ENCODE data around the gene EFR3B.

- no peak for TF ChIP-seq ZNF391 (tag by site-specific recombination; IDR thresholded peaks at IDR 0.05; ENCODE audit: borderline replicate concordance, low read depth)
- TF ChIP-seq, protein P1, sequence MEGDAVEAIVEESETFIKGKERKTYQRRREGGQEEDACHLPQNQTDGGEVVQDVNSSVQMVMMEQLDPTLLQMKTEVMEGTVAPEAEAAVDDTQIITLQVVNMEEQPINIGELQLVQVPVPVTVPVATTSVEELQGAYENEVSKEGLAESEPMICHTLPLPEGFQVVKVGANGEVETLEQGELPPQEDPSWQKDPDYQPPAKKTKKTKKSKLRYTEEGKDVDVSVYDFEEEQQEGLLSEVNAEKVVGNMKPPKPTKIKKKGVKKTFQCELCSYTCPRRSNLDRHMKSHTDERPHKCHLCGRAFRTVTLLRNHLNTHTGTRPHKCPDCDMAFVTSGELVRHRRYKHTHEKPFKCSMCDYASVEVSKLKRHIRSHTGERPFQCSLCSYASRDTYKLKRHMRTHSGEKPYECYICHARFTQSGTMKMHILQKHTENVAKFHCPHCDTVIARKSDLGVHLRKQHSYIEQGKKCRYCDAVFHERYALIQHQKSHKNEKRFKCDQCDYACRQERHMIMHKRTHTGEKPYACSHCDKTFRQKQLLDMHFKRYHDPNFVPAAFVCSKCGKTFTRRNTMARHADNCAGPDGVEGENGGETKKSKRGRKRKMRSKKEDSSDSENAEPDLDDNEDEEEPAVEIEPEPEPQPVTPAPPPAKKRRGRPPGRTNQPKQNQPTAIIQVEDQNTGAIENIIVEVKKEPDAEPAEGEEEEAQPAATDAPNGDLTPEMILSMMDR (tag by site-specific recombination; IDR thresholded peaks at IDR 0.05): no peak
- TF ChIP-seq ZEB2 (tag by site-specific recombination; IDR thresholded peaks at IDR 0.05): no peak
- TF ChIP-seq KLF8 (tag by site-specific recombination; IDR thresholded peaks at IDR 0.05): no peak
- no peak for TF ChIP-seq ZNF791 (tag by site-specific recombination; IDR thresholded peaks at IDR 0.05)
- TF ChIP-seq ZBTB20 (tag by site-specific recombination; IDR thresholded peaks at IDR 0.05): 0 out of 2 replicates have a peak, but pooled peaks have one; percentile 18
- no peak for TF ChIP-seq ZNF184 (tag by site-specific recombination; IDR thresholded peaks at IDR 0.05)
- no peak for TF ChIP-seq ZNF121 (tag by site-specific recombination; IDR thresholded peaks at IDR 0.05)
- no peak for TF ChIP-seq ZNF585B (tag by site-specific recombination; IDR thresholded peaks at IDR 0.05)
- no peak for TF ChIP-seq ZNF701 (tag by site-specific recombination; IDR thresholded peaks at IDR 0.05)
- TF ChIP-seq, protein P2, sequence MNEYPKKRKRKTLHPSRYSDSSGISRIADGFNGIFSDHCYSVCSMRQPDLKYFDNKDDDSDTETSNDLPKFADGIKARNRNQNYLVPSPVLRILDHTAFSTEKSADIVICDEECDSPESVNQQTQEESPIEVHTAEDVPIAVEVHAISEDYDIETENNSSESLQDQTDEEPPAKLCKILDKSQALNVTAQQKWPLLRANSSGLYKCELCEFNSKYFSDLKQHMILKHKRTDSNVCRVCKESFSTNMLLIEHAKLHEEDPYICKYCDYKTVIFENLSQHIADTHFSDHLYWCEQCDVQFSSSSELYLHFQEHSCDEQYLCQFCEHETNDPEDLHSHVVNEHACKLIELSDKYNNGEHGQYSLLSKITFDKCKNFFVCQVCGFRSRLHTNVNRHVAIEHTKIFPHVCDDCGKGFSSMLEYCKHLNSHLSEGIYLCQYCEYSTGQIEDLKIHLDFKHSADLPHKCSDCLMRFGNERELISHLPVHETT (tag by site-specific recombination; IDR thresholded peaks at IDR 0.05): no peak
- TF ChIP-seq ZSCAN23 (tag by site-specific recombination; IDR thresholded peaks at IDR 0.05): no peak
- no peak for TF ChIP-seq YY1 (tag by site-specific recombination; IDR thresholded peaks at IDR 0.05)
- no peak for TF ChIP-seq REST (tag by site-specific recombination; IDR thresholded peaks at IDR 0.05)
Measured at GRCh38 chr2:25076749-25077148, 34.9 kb downstream of the EFR3B start.
